Mesenchymal stem cell (in vitro differentiated cells and primary cell): ENCODE results near the gene PSMB2.

Experiments used
- DNase-seq: peaks from one replicate; pipeline ENCODE4 v3.0.0-alpha.2; 2013
- H2AFZ ChIP-seq: one replicate; pipeline ENCODE4 v1.6.1; 2013; ENCODE audit warnings: low read depth, mild to moderate bottlenecking, control low read depth, inconsistent platforms, low read length, moderate library complexity
- H2AK5ac ChIP-seq: 2 replicates; pipeline ENCODE4 v1.6.1; 2013; ENCODE audit warnings: low read length, moderate library complexity, mild to moderate bottlenecking, inconsistent platforms; ENCODE audit not compliant: severe bottlenecking
- H2BK120ac ChIP-seq: one replicate; pipeline ENCODE4 v1.6.1; 2013; ENCODE audit warnings: low read depth, mild to moderate bottlenecking, inconsistent platforms, low read length, moderate library complexity
- H2BK12ac ChIP-seq, 2 experiments: one replicate each; pipeline ENCODE4 v1.6.1; 2013; ENCODE audit warnings: inconsistent platforms in 2 of 2, low read length in 2 of 2, mild to moderate bottlenecking in 2 of 2, moderate library complexity in 2 of 2, control low read depth in 1 of 2
- H2BK15ac ChIP-seq: one replicate; pipeline ENCODE4 v1.6.1; 2013; ENCODE audit warnings: mild to moderate bottlenecking, low read depth, inconsistent platforms; ENCODE audit not compliant: poor library complexity, severe bottlenecking
- H2BK5ac ChIP-seq: 2 replicates; pipeline ENCODE4 v1.6.1; 2013; ENCODE audit warnings: low read depth, mild to moderate bottlenecking, low read length, control low read depth, inconsistent platforms; ENCODE audit not compliant: poor library complexity, severe bottlenecking
- H3K14ac ChIP-seq, 2 experiments: one replicate each; pipeline ENCODE4 v1.6.1; 2013; ENCODE audit warnings: inconsistent platforms in 2 of 2, low read length in 2 of 2, control low read depth in 1 of 2, mild to moderate bottlenecking in 1 of 2, moderate library complexity in 1 of 2
- H3K18ac ChIP-seq, 2 experiments: one replicate each; pipeline ENCODE4 v1.6.1; 2013; ENCODE audit warnings: inconsistent platforms in 2 of 2, low read length in 2 of 2, control low read depth in 1 of 2, low read depth in 1 of 2, mild to moderate bottlenecking in 1 of 2
- H3K23ac ChIP-seq, 2 experiments: one replicate each; pipeline ENCODE4 v1.6.1; 2013; ENCODE audit warnings: inconsistent platforms in 2 of 2, low read length in 2 of 2, mild to moderate bottlenecking in 2 of 2, moderate library complexity in 2 of 2, control low read depth in 1 of 2
- H3K27ac ChIP-seq: 2 replicates; pipeline ENCODE4 v1.5.1; 2013; ENCODE audit warnings: mild to moderate bottlenecking, moderate library complexity, low read length, control low read depth, inconsistent platforms; ENCODE audit not compliant: poor library complexity, severe bottlenecking
- H3K27me3 ChIP-seq, 2 experiments: 2 replicates each; pipeline versions ENCODE4 v1.6.1 to v1.7.0; 2013; ENCODE audit warnings: low read length in 2 of 2, mild to moderate bottlenecking in 2 of 2, moderate library complexity in 2 of 2, control low read depth in 1 of 2, inconsistent platforms in 1 of 2; ENCODE audit not compliant: control insufficient read depth in 1 of 2, insufficient read depth in 1 of 2
- H3K36me3 ChIP-seq, 2 experiments: 2 replicates each; pipeline versions ENCODE4 v1.6.1 to v1.7.0; 2013; ENCODE audit warnings: low read length in 2 of 2, control low read depth in 1 of 2, inconsistent platforms in 1 of 2, low read depth in 1 of 2, mild to moderate bottlenecking in 1 of 2; ENCODE audit not compliant: insufficient read depth in 2 of 2, control insufficient read depth in 1 of 2
- H3K4ac ChIP-seq, 2 experiments: one replicate each; pipeline ENCODE4 v1.6.1; 2013; ENCODE audit warnings: inconsistent platforms in 2 of 2, low read length in 2 of 2, mild to moderate bottlenecking in 2 of 2, moderate library complexity in 2 of 2, control low read depth in 1 of 2, low read depth in 1 of 2
- H3K4me1 ChIP-seq: 2 replicates; pipeline ENCODE4 v1.6.1; 2013; ENCODE audit warnings: low read depth, low read length, control low read depth; ENCODE audit not compliant: control insufficient read depth, insufficient read depth
- H3K4me2 ChIP-seq: 2 replicates; pipeline ENCODE4 v1.6.1; 2013; ENCODE audit warnings: low read length, mild to moderate bottlenecking, inconsistent platforms; ENCODE audit not compliant: poor library complexity, severe bottlenecking
- H3K4me3 ChIP-seq, 2 experiments: 2 replicates each; pipeline versions ENCODE4 v1.5.1 to v1.7.0; 2013; ENCODE audit warnings: low read length in 2 of 2, mild to moderate bottlenecking in 2 of 2, control low read depth in 1 of 2, low read depth in 1 of 2; ENCODE audit not compliant: insufficient read depth in 1 of 2
- H3K79me1 ChIP-seq: replicated peaks from 2 replicates; pipeline ENCODE4 v1.6.1; 2013; ENCODE audit warnings: mild to moderate bottlenecking, control low read depth, low read length, inconsistent platforms; ENCODE audit not compliant: poor library complexity, severe bottlenecking
- H3K9ac ChIP-seq: 2 replicates; pipeline ENCODE4 v1.7.0; 2013; ENCODE audit warnings: mild to moderate bottlenecking, low read length, moderate library complexity
- H3K9me3 ChIP-seq: 2 replicates; pipeline ENCODE4 v1.7.0; 2013; ENCODE audit warnings: mild to moderate bottlenecking, low read length; ENCODE audit not compliant: control insufficient read depth
- H4K8ac ChIP-seq: one replicate; pipeline ENCODE4 v1.6.1; 2013; ENCODE audit warnings: inconsistent platforms, mild to moderate bottlenecking, low read length, moderate library complexity
- H4K91ac ChIP-seq: one replicate; pipeline ENCODE4 v1.6.1; 2013; ENCODE audit warnings: mild to moderate bottlenecking, low read length, inconsistent platforms
- WGBS: methylation state at CpG from one replicate; pipeline ENCODE4 v1.1.7; 2013; ENCODE audit warnings: mixed read lengths; 5-methylcytosine and 5-hydroxymethylcytosine counted together

The PSMB2 gene

DNA sequence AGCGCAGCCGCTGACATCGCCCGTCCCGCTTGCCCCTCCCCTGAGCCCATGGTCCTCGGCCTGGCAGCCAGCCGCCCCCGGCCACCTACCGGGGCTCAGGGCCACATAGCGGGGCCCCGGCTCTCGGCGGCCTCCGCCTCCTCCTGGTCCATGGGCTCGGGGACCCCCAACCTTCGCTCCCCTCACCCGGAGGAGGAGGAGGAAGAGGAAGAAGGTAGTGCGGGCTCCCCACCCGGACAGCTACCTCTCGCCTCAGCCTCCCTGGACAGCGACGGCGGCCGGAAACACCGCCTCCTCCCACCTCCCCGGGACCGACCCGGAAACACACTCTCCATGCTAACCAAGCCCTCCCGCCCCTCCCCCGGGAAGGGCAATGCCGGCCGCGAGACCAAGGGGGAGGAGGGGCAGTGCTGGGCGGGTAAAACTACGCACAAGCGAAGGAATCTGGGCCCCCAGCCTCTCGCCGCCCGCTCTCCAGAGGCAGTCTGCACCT is 84.2 kb downstream of the PSMB2 start, which contains the start of gene KIAA0319L:
TSS of gene KIAA0319L (minus strand) at position 286 of the 493 bp plus-strand sequence. CDS start 2,912 bp downstream, outside the sequence.
- Histone ChIP-seq H4K8ac (peak within 1 kb of the TSS; percentile 100), H3K4me1 (peaks cover 26% of the 10 kb centered on the region), H3K36me3 (peaks cover 30 to 43% of the 10 kb centered on the region in 2 experiments), H3K4ac (peak within 1 kb of the TSS; percentile 96 to 97), H2AFZ (peak within 1 kb of the TSS; percentile 94), H2AK5ac (no peak within 1 kb of the TSS), H3K14ac (peak within 1 kb of the TSS in 1 of 2 experiments; percentile 98), H3K23ac (peak within 1 kb of the TSS; percentile 90 to 91), H3K79me1 (peaks cover 31% of the 10 kb centered on the region), H3K4me2 (peak within 1 kb of the TSS; percentile 69), H2BK12ac (peak within 1 kb of the TSS; percentile 91 to 92), H2BK120ac (peak within 1 kb of the TSS; percentile 100), H3K9me3 (no peaks in the 10 kb centered on the region), H4K91ac (peak within 1 kb of the TSS; percentile 99), H3K9ac (peak within 1 kb of the TSS; percentile 96), H3K18ac (peak within 1 kb of the TSS; percentile 100), H2BK5ac (peak within 1 kb of the TSS; percentile 100), H3K27ac (peak within 1 kb of the TSS; percentile 100), H3K27me3 (no peaks in the 10 kb centered on the region), H2BK15ac (peak within 1 kb of the TSS; percentile 100), H3K4me3 (peak within 1 kb of the TSS; percentile 75 to 96)
- DNase-seq: no peak
- WGBS: 0% methylated on average over 18 of the region's 39 CpGs

GRCh38 chr1:35556484-35557117 is 84.7 kb downstream of the PSMB2 start:
- Histone ChIP-seq H3K27ac (peak overlapping the region; percentile 19), H4K8ac (no peak overlapping the region), H2BK5ac (no peak overlapping the region), H4K91ac (peak overlapping the region; percentile 2), H2BK15ac (no peak overlapping the region), H3K4me2 (peak overlapping the region; percentile 65), H2BK12ac (no peak overlapping the region), H3K79me1 (peaks cover 34% of the 10 kb centered on the region), H3K4me1 (peaks cover 25% of the 10 kb centered on the region), H3K4me3 (peak overlapping the region; percentile 75 to 96), H3K14ac (no peak overlapping the region), H2AFZ (no peak overlapping the region), H2AK5ac (no peak overlapping the region), H3K9ac (peak overlapping the region; percentile 96), H3K9me3 (no peaks in the 10 kb centered on the region), H3K23ac (no peak overlapping the region), H3K18ac (peak overlapping the region; percentile 100), H2BK120ac (no peak overlapping the region), H3K4ac (peak overlapping the region in 1 of 2 experiments; percentile 29), H3K36me3 (peaks cover 27 to 43% of the 10 kb centered on the region in 2 experiments), H3K27me3 (no peaks in the 10 kb centered on the region)
- DNase-seq: no peak
- 6% methylated on average over 16 of the region's 17 CpGs for WGBS

GRCh38 chr1:35555601-35556477 is 85.5 kb downstream of the PSMB2 start:
- H2BK15ac ChIP-seq: no peak overlapping the region
- H2BK120ac ChIP-seq: no peak overlapping the region
- H3K9ac ChIP-seq: peak overlapping the region; percentile 96
- H3K23ac ChIP-seq: no peak overlapping the region
- no peak overlapping the region for H2AK5ac ChIP-seq
- peaks cover 27% of the 10 kb centered on the region for H3K79me1 ChIP-seq
- no peak overlapping the region for H4K8ac ChIP-seq
- H3K4me2 ChIP-seq: peak overlapping the region; percentile 65
- peak overlapping the region in 1 of 2 experiments; percentile 96 for H3K4me3 ChIP-seq
- no peak overlapping the region for H3K14ac ChIP-seq
- no peak overlapping the region for H3K4ac ChIP-seq
- no peak overlapping the region for H2BK12ac ChIP-seq
- no peak overlapping the region for H3K18ac ChIP-seq
- no peak overlapping the region for H4K91ac ChIP-seq
- DNase-seq: no peak
- H3K4me1 ChIP-seq: peaks cover 17% of the 10 kb centered on the region
- H3K36me3 ChIP-seq: peaks cover 20 to 43% of the 10 kb centered on the region in 2 experiments
- 70% methylated on average over 9 of the region's 10 CpGs for WGBS
- no peaks in the 10 kb centered on the region for H3K27me3 ChIP-seq
- no peaks in the 10 kb centered on the region for H3K9me3 ChIP-seq
- H2BK5ac ChIP-seq: no peak overlapping the region
- no peak overlapping the region for H3K27ac ChIP-seq
- H2AFZ ChIP-seq: no peak overlapping the region

- Histone ChIP-seq H3K36me3 (peaks cover 13 to 44% of the 10 kb centered on the region in 2 experiments), H3K23ac (no peak overlapping the region), H3K4ac (no peak overlapping the region), H3K9me3 (no peaks in the 10 kb centered on the region), H3K27ac (no peak overlapping the region), H4K8ac (no peak overlapping the region), H3K27me3 (no peaks in the 10 kb centered on the region), H3K9ac (peak overlapping the region; percentile 96), H2BK15ac (no peak overlapping the region), H4K91ac (no peak overlapping the region), H3K18ac (no peak overlapping the region), H3K4me3 (peak overlapping the region in 1 of 2 experiments; percentile 96), H3K4me2 (no peak overlapping the region), H2AK5ac (no peak overlapping the region), H3K14ac (no peak overlapping the region), H2BK120ac (no peak overlapping the region), H2BK5ac (no peak overlapping the region), H2AFZ (no peak overlapping the region), H2BK12ac (no peak overlapping the region), H3K4me1 (peaks cover 12% of the 10 kb centered on the region), H3K79me1 (peaks cover 23% of the 10 kb centered on the region)
- no peak for DNase-seq
- 80% methylated on average over 3 of the region's 4 CpGs for WGBS
Observed at GRCh38 chr1:35555212-35555584, 86.1 kb downstream of the PSMB2 start.
